A549 (cell line): ENCODE results near the gene SON. TPM values are rescaled to one million over a fixed set of nuclear protein-coding genes. Genes with fewer than 3 reads are reported as not detected.
"Not testable (repeated sequence)": the region's sequence is repeated elsewhere in the genome, so short reads cannot be mapped to it uniquely, and the experiment has no call there.

Source experiments
- ATAC-seq, 2 experiments: fragments of 200-7000 bp in 1 of 2; fragments of >200 bp in 1 of 2; cut with Nextera tagmentation in 1 of 2; cut with Tn5 transposase in 1 of 2; 3 replicates each; pipeline versions ENCODE4 v1.8.0 to v1.9.1; 2018 to 2020; ENCODE audit warnings: mild to moderate bottlenecking in 1 of 2, moderate library complexity in 1 of 2
- CTCF ChIA-PET: fragments of 300-600 bp; sonication (Branson Sonifier 250); formaldehyde crosslinking; extraction: SDS; loops from one replicate; lab custom pipeline; 2021; ENCODE audit warnings: antibody characterized with exemption, inconsistent platforms; lab: Yijun Ruan, JAX
- POLR2A ChIA-PET: fragments of 350-600 bp; formaldehyde crosslinking; extraction: SDS; loops from one replicate; lab custom pipeline; 2021; ENCODE audit warnings: antibody characterized with exemption, inconsistent platforms; lab: Yijun Ruan, JAX
- DNase-seq, 2 experiments: peaks; one replicate each; pipeline versions ENCODE4 v3.0.0 to v3.0.0-alpha.2; 2011 to 2016; ENCODE audit warnings: low read depth in 1 of 2, low spot score in 1 of 2
- FAIRE-seq: peaks from 2 replicates; lab custom pipeline; 2011; peaks lifted over from hg19 to GRCh38; lab: Jason Lieb, UNC
- H3K27ac ChIP-seq, 2 experiments: fragments of >200 bp; sonication (Bioruptor Twin); formaldehyde crosslinking; 3 replicates each; pipeline ENCODE4 v1.5.1; 2016 to 2017
- H3K4me1 ChIP-seq: fragments of >200 bp; sonication (Bioruptor Twin); formaldehyde crosslinking; 3 replicates; pipeline ENCODE4 v1.6.1; 2016
- H3K4me2 ChIP-seq: fragments of >200 bp; sonication (Bioruptor Twin); formaldehyde crosslinking; 3 replicates; pipeline ENCODE4 v1.6.1; 2016
- H3K4me3 ChIP-seq: fragments of >200 bp; sonication (Bioruptor Twin); formaldehyde crosslinking; 3 replicates; pipeline ENCODE4 v1.5.1; 2016
- H3K9me3 ChIP-seq: fragments of >200 bp; sonication (Bioruptor Twin); formaldehyde crosslinking; 3 replicates; pipeline ENCODE4 v1.6.1; 2016
- ATOH8 ChIP-seq: fragments of 250-450 bp; sonication (Bioruptor Pico); IDR thresholded peaks from 2 replicates; pipeline ENCODE4 v1.5.0; 2020; ENCODE audit warnings: low read depth, mild to moderate bottlenecking, moderate library complexity
- BHLHE40 ChIP-seq: IDR thresholded peaks from 2 replicates; pipeline ENCODE4 v1.6.1; 2012; ENCODE audit warnings: low read depth, low read length, inconsistent platforms
- CBX8 ChIP-seq: fragments of 200-600 bp; sonication (generic); IDR thresholded peaks from 2 replicates; pipeline ENCODE4 v1.6.1; 2016
- CHD2 ChIP-seq: fragments of 150-350 bp; IDR thresholded peaks from 2 replicates; pipeline ENCODE4 v1.6.1; 2014; ENCODE audit warnings: low read length; ENCODE audit not compliant: partially characterized antibody
- CTCF ChIP-seq: fragments of >200 bp; sonication (Bioruptor Twin); formaldehyde crosslinking; IDR thresholded peaks from 3 replicates; pipeline ENCODE4 v1.5.1; 2016
- E2F6 ChIP-seq: IDR thresholded peaks from 2 replicates; pipeline ENCODE4 v1.6.1; 2012; ENCODE audit warnings: low read depth, borderline replicate concordance
- EHF ChIP-seq: fragments of 250-450 bp; sonication (Bioruptor Pico); IDR thresholded peaks from 2 replicates; pipeline ENCODE4 v1.5.0; 2020; ENCODE audit warnings: mild to moderate bottlenecking
- ELK1 ChIP-seq: fragments of 150-350 bp; IDR thresholded peaks from 2 replicates; pipeline ENCODE4 v1.6.1; 2014; ENCODE audit warnings: low read depth, mild to moderate bottlenecking, low read length
- ESRRA ChIP-seq: fragments of 150-350 bp; IDR thresholded peaks from 2 replicates; pipeline ENCODE4 v1.6.1; 2014; ENCODE audit warnings: mild to moderate bottlenecking, low read length, borderline replicate concordance
- FOSB ChIP-seq: fragments of 250-450 bp; sonication (Bioruptor Pico); IDR thresholded peaks from 2 replicates; pipeline ENCODE4 v1.5.0; 2020; ENCODE audit warnings: mild to moderate bottlenecking, moderate library complexity
- FOSL2 ChIP-seq, 2 experiments: fragments of 450-650 bp in 1 of 2; fragments of >200 bp in 1 of 2; sonication (Bioruptor Twin) in 1 of 2; formaldehyde crosslinking; IDR thresholded peaks; 2 replicates each; pipeline versions ENCODE4 v1.5.0 to v1.6.1; 2016 to 2020; ENCODE audit warnings: mild to moderate bottlenecking in 1 of 2, moderate library complexity in 1 of 2
- GATA3 ChIP-seq: IDR thresholded peaks from 2 replicates; pipeline ENCODE4 v1.6.1; 2012; ENCODE audit warnings: borderline replicate concordance
- HDAC2 ChIP-seq: fragments of 200-600 bp; sonication (generic); IDR thresholded peaks from 2 replicates; pipeline ENCODE4 v1.6.1; 2016
- HEYL ChIP-seq: fragments of 250-450 bp; sonication (Bioruptor Pico); IDR thresholded peaks from 2 replicates; pipeline ENCODE4 v1.8.0; 2021; ENCODE audit warnings: mild to moderate bottlenecking, moderate library complexity
- HMGXB4 ChIP-seq: fragments of 250-450 bp; sonication (Bioruptor Pico); IDR thresholded peaks from 2 replicates; pipeline ENCODE4 v1.5.0; 2021; ENCODE audit warnings: mild to moderate bottlenecking, moderate library complexity, borderline replicate concordance
- HOXB5 ChIP-seq: fragments of 250-450 bp; sonication (Bioruptor Pico); IDR thresholded peaks from 2 replicates; pipeline ENCODE4 v1.5.0; 2020; ENCODE audit warnings: mild to moderate bottlenecking, moderate library complexity
- JUN ChIP-seq, 2 experiments: fragments of >200 bp; sonication (Bioruptor Twin); formaldehyde crosslinking; IDR thresholded peaks; 2 replicates in 1 of 2; 3 replicates in 1 of 2; pipeline ENCODE4 v1.6.1; 2016 to 2017
- JUNB ChIP-seq: fragments of >200 bp; sonication (Bioruptor Twin); formaldehyde crosslinking; IDR thresholded peaks from 2 replicates; pipeline ENCODE4 v1.6.1; 2016
- KDM5A ChIP-seq: fragments of 200-600 bp; sonication (generic); IDR thresholded peaks from 2 replicates; pipeline ENCODE4 v1.6.1; 2016; ENCODE audit warnings: antibody characterized with exemption, mild to moderate bottlenecking
- MAX ChIP-seq: IDR thresholded peaks from 2 replicates; pipeline ENCODE4 v1.6.1; 2012
- POLR2AphosphoS2 ChIP-seq: conservative IDR thresholded peaks from 2 replicates; pipeline ENCODE4 v1.6.1; 2012; ENCODE audit warnings: low read length, improper control_type of control experiment, inconsistent platforms
- RAD21 ChIP-seq, 2 experiments: fragments of >200 bp in 1 of 2; sonication (Bioruptor Twin) in 1 of 2; formaldehyde crosslinking in 1 of 2; IDR thresholded peaks in 1 of 2; conservative IDR thresholded peaks in 1 of 2; 2 replicates in 1 of 2; 3 replicates in 1 of 2; pipeline ENCODE4 v1.6.1; 2012 to 2018; ENCODE audit warnings: inconsistent platforms in 1 of 2
- RCOR1 ChIP-seq: fragments of 150-350 bp; IDR thresholded peaks from 2 replicates; pipeline ENCODE4 v1.6.1; 2014; ENCODE audit warnings: antibody characterized with exemption, low read length, low read depth
- RFX5 ChIP-seq: fragments of 450-650 bp; IDR thresholded peaks from 2 replicates; pipeline ENCODE4 v1.7.1; 2014; ENCODE audit warnings: antibody characterized with exemption, mild to moderate bottlenecking, moderate library complexity
- SMC3 ChIP-seq: fragments of >200 bp; sonication (Bioruptor Twin); formaldehyde crosslinking; IDR thresholded peaks from 3 replicates; pipeline ENCODE4 v1.6.1; 2018; ENCODE audit warnings: inconsistent platforms
- ZNF302 ChIP-seq: fragments of 250-450 bp; sonication (Bioruptor Pico); IDR thresholded peaks from 2 replicates; pipeline ENCODE4 v1.9.0; 2021; ENCODE audit warnings: inconsistent platforms, mild to moderate bottlenecking, moderate library complexity
- WGBS: methylation state at CpG from one replicate; pipeline ENCODE4 v1.1.6; 2017; ENCODE audit errors: missing lambda C conversion rate; 5-methylcytosine and 5-hydroxymethylcytosine counted together
- polyA plus RNA-seq, 4 experiments: library from polyadenylated mRNA; depleted of rRNA in 3 of 4; stranded (reverse); fragments of >200 nt; fragmentation: RNase III in 1 of 4; extraction: RNeasy Plus Mini Kit Qiagen cat#74134 plus additional on column Dnase treatment in 1 of 4; gene quantifications; 2 replicates in 3 of 4; 3 replicates in 1 of 4; pipeline ENCODE4 v1.2.3, GENCODE V29; 2011 to 2017

The SON gene
- polyA plus RNA-seq, 2 of the 4 experiments (the other 2 are of a cell fraction) = 75.3 to 95.9 TPM

GRCh38 chr21:33611006-33611744, 68.3 kb downstream of the SON start:
- H3K9me3 ChIP-seq = no peaks in the 10 kb centered on the region
- no peak for FAIRE-seq
- POLR2A ChIA-PET = no interaction called here
- no peak for DNase-seq
- no peak overlapping the region for H3K4me2 ChIP-seq
- H3K4me3 ChIP-seq = no peak overlapping the region
- CTCF ChIA-PET = no interaction called here
- no peak for ATAC-seq
- H3K4me1 ChIP-seq = no peaks in the 10 kb centered on the region
- no peak overlapping the region for H3K27ac ChIP-seq
- TF ChIP-seq GATA3 (no peak), CBX8 (no peak), ELK1 (no peak), KDM5A (no peak), HDAC2 (no peak), POLR2AphosphoS2 (no peak), RFX5 (no peak), RAD21 (conservative IDR thresholded peaks at IDR 0.05 in 1 of 2, IDR thresholded peaks at IDR 0.05 in 1 of 2) (no peak), FOSB (no peak), MAX (no peak), RCOR1 (no peak), CHD2 (no peak), SMC3 (no peak), CTCF (no peak), HOXB5 (CRISPR knock-in tag) (no peak), FOSL2 (IDR thresholded peaks at IDR 0.05) (no peak), FOSL2 (CRISPR knock-in tag; IDR thresholded peaks at IDR 0.05) (no peak), BHLHE40 (no peak), HEYL (CRISPR knock-in tag) (no peak), ATOH8 (no peak)
- 94% methylated on average over 7 of the region's 7 CpGs for WGBS

- ATAC-seq, H3K4me2 ChIP-seq, H3K9me3 ChIP-seq, H3K27ac ChIP-seq, DNase-seq, H3K4me3 ChIP-seq, H3K4me1 ChIP-seq, FAIRE-seq, POLR2A ChIA-PET, CTCF ChIA-PET: not testable (repeated sequence)
- WGBS = 89% methylated on average over 11 of the region's 11 CpGs
Measured at GRCh38 chr21:33617565-33617964, 74.7 kb downstream of the SON start.

- TF ChIP-seq MAX (no peak), E2F6 (no peak), JUN (IDR thresholded peaks at IDR 0.05) (no peak), HMGXB4 (CRISPR knock-in tag) (no peak), HEYL (CRISPR knock-in tag) (no peak), JUNB (no peak), POLR2AphosphoS2 (no peak), ESRRA (no peak), HDAC2 (no peak), EHF (CRISPR knock-in tag) (no peak), ZNF302 (CRISPR knock-in tag) (no peak), ATOH8 (no peak), FOSB (no peak)
- Histone ChIP-seq H3K27ac (no peak overlapping the region), H3K4me3 (no peak overlapping the region), H3K4me2 (no peak overlapping the region), H3K4me1 (no peaks in the 10 kb centered on the region), H3K9me3 (no peaks in the 10 kb centered on the region)
- FAIRE-seq = no peak
- ChIA-PET POLR2A (no interaction called here), CTCF (interaction anchor here (1.0 to 1.3 kb wide), 2 partner anchors 9 to 13 kb away, joined by 3 to 5 read pairs; no protein-coding TSS in a partner anchor)
- 95% methylated on average over 2 of the region's 2 CpGs for WGBS
- DNase-seq = no peak
- no peak for ATAC-seq
Measured at GRCh38 chr21:33618407-33618806, 75.6 kb downstream of the SON start.
